ENCODE data around the gene IZUMO1. TPM values are rescaled to one million over a fixed set of nuclear protein-coding genes. Genes with fewer than 3 reads are reported as not detected.
"Not testable (repeated sequence)": the region's sequence is repeated elsewhere in the genome, so short reads cannot be mapped to it uniquely, and the experiment has no call there.

The IZUMO1 gene
- total RNA-seq, 2 experiments from 2014 or later = not detected

GRCh38 chr19:48713864-48714755 lies 32.6 kb downstream of the IZUMO1 start:
- H3K4me1 Mint-ChIP-seq (ENCODE audit: low read depth) = peaks cover 11% of the 10 kb centered on the region
- CTCF ChIA-PET = interaction anchor here (0.6 to 2.9 kb wide), 3 partner anchors 39 to 128 kb away, joined by 3 to 13 read pairs (median 5); no protein-coding TSS in a partner anchor

GRCh38 chr19:48713041-48713863 lies 33.5 kb downstream of the IZUMO1 start:
- peaks cover 3% of the 10 kb centered on the region for H3K36me3 Mint-ChIP-seq (ENCODE audit: low read depth)
- H3K9me3 Mint-ChIP-seq = peaks cover 4% of the 10 kb centered on the region
- intact Hi-C loops (cut with micrococcal nuclease) = no loop called here
- H3K27me3 Mint-ChIP-seq (ENCODE audit: low read depth) = no peaks in the 10 kb centered on the region
- no peak overlapping the region for H3K27ac Mint-ChIP-seq
- peaks cover 11% of the 10 kb centered on the region for H3K4me1 Mint-ChIP-seq (ENCODE audit: low read depth)
- peak overlapping the region; percentile 86 for H3K4me3 Mint-ChIP-seq
- CTCF ChIA-PET = interaction anchor here (1.0 to 2.9 kb wide), 3 partner anchors 32 to 129 kb away, joined by 3 to 13 read pairs (median 5); no protein-coding TSS in a partner anchor
- DNase-seq = no peak

More at GRCh38 chr19:48713864-48714755, 32.6 kb downstream of the IZUMO1 start:
- Mint-ChIP-seq H3K27me3 (ENCODE audit: low read depth) (no peaks in the 10 kb centered on the region), H3K36me3 (ENCODE audit: low read depth) (peaks cover 3% of the 10 kb centered on the region), H3K9me3 (peaks cover 4% of the 10 kb centered on the region), H3K27ac (peak overlapping the region; percentile 58), H3K4me3 (peak overlapping the region; percentile 86)
- intact Hi-C loops (cut with micrococcal nuclease) = loop anchor here (1.0 to 2.0 kb wide), 7 partner anchors 24 to 279 kb away; partner anchors contain the start of genes CA11, CYTH2, DBP and GYS1
- DNase-seq = peak; percentile 99

- CTCF ChIA-PET = no interaction called here
- Mint-ChIP-seq H3K4me3 (no peak overlapping the region), H3K4me1 (ENCODE audit: low read depth) (peaks cover 11% of the 10 kb centered on the region), H3K36me3 (ENCODE audit: low read depth) (peaks cover 3% of the 10 kb centered on the region), H3K27me3 (ENCODE audit: low read depth) (no peaks in the 10 kb centered on the region), H3K27ac (no peak overlapping the region), H3K9me3 (peaks cover 4% of the 10 kb centered on the region)
- intact Hi-C loops (cut with micrococcal nuclease) = no loop called here
- DNase-seq = no peak
These were observed 35.5 kb downstream of the IZUMO1 start for GRCh38 chr19:48711106-48711662.

GRCh38 chr19:48708471-48708870 lies 38.2 kb downstream of the IZUMO1 start:
- DNase-seq = no peak
- Mint-ChIP-seq H3K4me3 (no peak overlapping the region), H3K36me3 (ENCODE audit: low read depth) (peaks cover 8% of the 10 kb centered on the region), H3K27ac (no peak overlapping the region), H3K9me3 (peaks cover 4% of the 10 kb centered on the region), H3K27me3 (ENCODE audit: low read depth) (no peaks in the 10 kb centered on the region), H3K4me1 (ENCODE audit: low read depth) (peaks cover 4% of the 10 kb centered on the region)
- intact Hi-C loops (cut with micrococcal nuclease) = no loop called here
- CTCF ChIA-PET = no interaction called here

- CTCF ChIA-PET = no interaction called here
- Mint-ChIP-seq H3K27me3 (ENCODE audit: low read depth) (no peaks in the 10 kb centered on the region), H3K36me3 (ENCODE audit: low read depth) (peaks cover 6% of the 10 kb centered on the region), H3K4me1 (ENCODE audit: low read depth) (no peaks in the 10 kb centered on the region), H3K4me3 (no peak overlapping the region), H3K9me3 (no peaks in the 10 kb centered on the region), H3K27ac (no peak overlapping the region)
- DNase-seq = no peak
- intact Hi-C loops (cut with micrococcal nuclease) = no loop called here
These were observed 41.3 kb downstream of the IZUMO1 start for GRCh38 chr19:48705431-48705830.

GRCh38 chr19:48703316-48703715 lies 43.4 kb downstream of the IZUMO1 start:
- intact Hi-C loops (cut with micrococcal nuclease) = no loop called here
- CTCF ChIA-PET = no interaction called here
- Mint-ChIP-seq H3K4me1 (ENCODE audit: low read depth) (no peaks in the 10 kb centered on the region), H3K27me3 (ENCODE audit: low read depth) (peaks cover 2% of the 10 kb centered on the region), H3K36me3 (ENCODE audit: low read depth) (peaks cover 6% of the 10 kb centered on the region), H3K27ac (no peak overlapping the region), H3K9me3 (no peaks in the 10 kb centered on the region), H3K4me3 (no peak overlapping the region)
- DNase-seq = no peak

GRCh38 chr19:48702701-48703100 lies 44.0 kb downstream of the IZUMO1 start:
- no peak overlapping the region for H3K4me3 Mint-ChIP-seq
- no peak for DNase-seq
- no peaks in the 10 kb centered on the region for H3K9me3 Mint-ChIP-seq
- intact Hi-C loops (cut with micrococcal nuclease) = no loop called here
- peaks cover 5% of the 10 kb centered on the region for H3K27me3 Mint-ChIP-seq (ENCODE audit: low read depth)
- no peak overlapping the region for H3K27ac Mint-ChIP-seq
- peaks cover 6% of the 10 kb centered on the region for H3K36me3 Mint-ChIP-seq (ENCODE audit: low read depth)
- H3K4me1 Mint-ChIP-seq (ENCODE audit: low read depth) = peaks cover 3% of the 10 kb centered on the region
- CTCF ChIA-PET = no interaction called here

GRCh38 chr19:48698046-48698445 lies 48.7 kb downstream of the IZUMO1 start:
- intact Hi-C loops (cut with micrococcal nuclease) = no loop called here
- Mint-ChIP-seq H3K9me3 (no peaks in the 10 kb centered on the region), H3K27me3 (ENCODE audit: low read depth) (peaks cover 15% of the 10 kb centered on the region), H3K4me3 (no peak overlapping the region), H3K4me1 (ENCODE audit: low read depth) (peaks cover 15% of the 10 kb centered on the region), H3K36me3 (ENCODE audit: low read depth) (peaks cover 2% of the 10 kb centered on the region), H3K27ac (no peak overlapping the region)
- CTCF ChIA-PET = interaction anchor here (0.6 kb wide), 1 partner anchor 273 kb away, joined by 6 read pairs; no protein-coding TSS in a partner anchor
- no peak for DNase-seq

GRCh38 chr19:48696353-48697010 lies 50.2 kb downstream of the IZUMO1 start:
- intact Hi-C loops (cut with micrococcal nuclease) = no loop called here
- Mint-ChIP-seq H3K9me3 (no peaks in the 10 kb centered on the region), H3K27me3 (ENCODE audit: low read depth) (peaks cover 15% of the 10 kb centered on the region), H3K4me3 (peak overlapping the region; percentile 57), H3K36me3 (ENCODE audit: low read depth) (no peaks in the 10 kb centered on the region), H3K4me1 (ENCODE audit: low read depth) (peaks cover 15% of the 10 kb centered on the region), H3K27ac (no peak overlapping the region)
- CTCF ChIA-PET = interaction anchor here (1.0 to 1.5 kb wide), 5 partner anchors 21 to 297 kb away, joined by 3 to 6 read pairs (median 5); partner anchors contain the start of genes CA11 and RUVBL2
- DNase-seq = peak; percentile 22

GRCh38 chr19:48695743-48696352 lies 50.9 kb downstream of the IZUMO1 start, which contains the start of gene FUT2:
Gene FUT2, plus strand, starts transcription at chr19:48695971. Its CDS starts 6,986 bp downstream, at chr19:48702957.
- no peak for DNase-seq
- CTCF ChIA-PET = interaction anchor here (1.0 to 1.5 kb wide), 5 partner anchors 20 to 298 kb away, joined by 3 to 6 read pairs (median 5); partner anchors contain the start of genes CA11 and RUVBL2
- intact Hi-C loops (cut with micrococcal nuclease) = no loop called here
- peaks cover 15% of the 10 kb centered on the region for H3K27me3 Mint-ChIP-seq (ENCODE audit: low read depth)
- peak within 1 kb of the TSS; percentile 57 for H3K4me3 Mint-ChIP-seq
- no peak within 1 kb of the TSS for H3K27ac Mint-ChIP-seq
- peaks cover 15% of the 10 kb centered on the region for H3K4me1 Mint-ChIP-seq (ENCODE audit: low read depth)
- no peaks in the 10 kb centered on the region for H3K36me3 Mint-ChIP-seq (ENCODE audit: low read depth)
- no peaks in the 10 kb centered on the region for H3K9me3 Mint-ChIP-seq

DNA sequence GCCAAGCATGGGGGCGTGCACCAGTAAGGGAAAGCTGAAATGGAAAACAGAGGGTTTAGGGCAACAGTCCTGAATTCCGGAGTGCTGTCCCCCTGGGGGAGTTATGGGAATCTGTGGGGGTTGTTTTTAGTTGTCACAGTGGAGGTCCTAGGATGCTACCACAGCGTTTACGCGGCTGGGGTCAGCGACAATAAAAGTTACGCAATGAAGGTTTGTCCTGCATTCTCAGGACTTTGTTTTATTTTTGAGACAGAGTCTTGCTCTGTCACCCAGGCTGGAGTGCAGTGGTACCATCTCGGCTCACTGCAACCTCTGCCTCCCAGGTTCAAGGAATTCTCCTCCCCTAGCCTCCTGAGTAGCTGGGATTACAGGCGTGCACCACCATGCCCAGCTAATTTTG lies 53.1 kb downstream of the IZUMO1 start:
- DNase-seq; H3K27ac Mint-ChIP-seq; H3K4me3 Mint-ChIP-seq; H3K9me3 Mint-ChIP-seq; intact Hi-C loops (cut with micrococcal nuclease); H3K36me3 Mint-ChIP-seq (ENCODE audit: low read depth): not testable (repeated sequence)
- Mint-ChIP-seq H3K4me1 (ENCODE audit: low read depth) (peaks cover 15% of the 10 kb centered on the region), H3K27me3 (ENCODE audit: low read depth) (peaks cover 14% of the 10 kb centered on the region)
- CTCF ChIA-PET = interaction anchor here (2.4 kb wide), 1 partner anchor 18 kb away, joined by 9 read pairs; no protein-coding TSS in a partner anchor

Data from activated naive CD4-positive, alpha-beta T cell treated with anti-CD3 and anti-CD28 coated beads for 36 hours (primary cell).